Activated CD4-positive, alpha-beta T cell treated with anti-CD3 and anti-CD28 coated beads for 1 hour (primary cell): ENCODE measurements around the gene SH3BP1.
A peak's percentile ranks its signal among the peaks of the same experiment; 100 is the strongest.

Source experiments
- DNase-seq: peaks from one replicate; pipeline ENCODE4 v3.0.0-alpha.2; 2020

SH3BP1 gene

GRCh38 chr22:37660709-37661045, 21.2 kb downstream of the SH3BP1 start:
- DNase-seq, result no peak

- DNase-seq, result no peak
Measured at GRCh38 chr22:37661160-37661924, 21.9 kb downstream of the SH3BP1 start.

- DNase-seq, result no peak
Measured at GRCh38 chr22:37662039-37662438, 22.6 kb downstream of the SH3BP1 start.

- no peak for DNase-seq
Measured at GRCh38 chr22:37663521-37664140, 24.2 kb downstream of the SH3BP1 start.

- no peak for DNase-seq
Measured at GRCh38 chr22:37664249-37665101, 25.0 kb downstream of the SH3BP1 start.

GRCh38 chr22:37665487-37665886, 26.0 kb downstream of the SH3BP1 start:
- no peak for DNase-seq

- no peak for DNase-seq
Measured at GRCh38 chr22:37669586-37669985, 30.1 kb downstream of the SH3BP1 start.

GRCh38 chr22:37672206-37672919, 32.9 kb downstream of the SH3BP1 start:
- DNase-seq, result no peak

GRCh38 chr22:37672920-37673455, 33.5 kb downstream of the SH3BP1 start:
- no peak for DNase-seq

- DNase-seq, result no peak
Measured at GRCh38 chr22:37674248-37674647, 34.8 kb downstream of the SH3BP1 start.

GRCh38 chr22:37674951-37675929, 35.8 kb downstream of the SH3BP1 start, which contains the start of gene LGALS1:
Gene LGALS1, plus strand, starts transcription at chr22:37675636. Its CDS starts 67 bp downstream, at chr22:37675703.
- peak; percentile 37 for DNase-seq

GRCh38 chr22:37675930-37676735, 36.7 kb downstream of the SH3BP1 start:
- no peak for DNase-seq

- DNase-seq, result peak; percentile 91
Measured at GRCh38 chr22:37676736-37677492, 37.4 kb downstream of the SH3BP1 start.

GRCh38 chr22:37677493-37677974, 38.1 kb downstream of the SH3BP1 start:
- DNase-seq, result no peak

GRCh38 chr22:37678372-37678771, 38.9 kb downstream of the SH3BP1 start:
- no peak for DNase-seq

- no peak for DNase-seq
Measured at GRCh38 chr22:37679670-37680069, 40.2 kb downstream of the SH3BP1 start.

GRCh38 chr22:37680191-37680851, 40.9 kb downstream of the SH3BP1 start:
- no peak for DNase-seq

- no peak for DNase-seq
Measured at GRCh38 chr22:37681001-37681424, 41.5 kb downstream of the SH3BP1 start.

GRCh38 chr22:37681556-37682049, 42.1 kb downstream of the SH3BP1 start:
- DNase-seq, result peak; percentile 62
